ENCODE measurements around the gene POMT2.

DNA sequence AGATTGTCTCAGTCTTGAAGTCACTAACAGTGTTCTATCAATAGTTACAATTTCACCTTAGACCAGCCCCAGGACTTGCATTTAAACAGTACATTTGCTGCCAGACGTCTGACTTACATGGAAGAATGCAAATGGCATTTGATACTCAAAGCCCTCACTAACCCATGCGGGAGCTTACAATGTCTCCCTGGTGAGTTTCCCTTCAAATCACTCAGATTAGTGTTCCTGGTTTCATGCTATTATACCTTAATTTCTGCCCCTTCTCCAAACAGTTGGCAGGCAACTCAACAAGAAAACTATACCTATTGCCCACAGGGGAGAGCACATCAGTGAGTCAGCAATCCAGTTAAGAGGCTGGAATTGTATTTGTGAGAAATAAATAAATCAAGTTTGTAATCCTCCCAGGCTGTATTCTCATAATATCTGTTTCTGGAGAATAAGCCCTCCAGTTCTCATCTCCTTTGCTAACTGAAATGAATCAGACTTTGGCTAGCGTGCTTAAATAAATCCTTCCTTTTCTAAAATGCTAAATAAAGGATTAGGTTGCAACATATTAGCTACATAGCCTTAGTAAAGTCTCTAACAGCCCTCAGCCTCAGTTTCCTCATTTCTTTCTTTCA, 23.8 kb upstream of the POMT2 start:
- TF ChIP-seq POLR2A (IDR thresholded peaks at IDR 0.05), result no peak
- no peak for TF ChIP-seq CTCF (IDR thresholded peaks at IDR 0.05)
